IPS-18a (cell line): Measurements from ENCODE around the gene SNN.

Experiments
- H3K27ac ChIP-seq: one replicate; pipeline ENCODE4 v1.5.1; 2013; ENCODE audit warnings: low read length
- H3K27me3 ChIP-seq: one replicate; pipeline ENCODE4 v1.6.1; 2013; ENCODE audit warnings: mild to moderate bottlenecking, low read length; ENCODE audit not compliant: control insufficient read depth, insufficient read depth
- H3K36me3 ChIP-seq: one replicate; pipeline ENCODE4 v1.6.1; 2013; ENCODE audit warnings: low read depth, low read length; ENCODE audit not compliant: control insufficient read depth
- H3K4me1 ChIP-seq: one replicate; pipeline ENCODE4 v1.6.1; 2013; ENCODE audit warnings: low read depth, low read length; ENCODE audit not compliant: control insufficient read depth
- H3K4me3 ChIP-seq: one replicate; pipeline ENCODE4 v1.5.1; 2013; ENCODE audit warnings: low read length
- H3K9ac ChIP-seq: one replicate; pipeline ENCODE4 v1.6.1; 2013; ENCODE audit warnings: mild to moderate bottlenecking, low read length, moderate library complexity
- H3K9me3 ChIP-seq: one replicate; pipeline ENCODE4 v1.6.1; 2013; ENCODE audit warnings: low read depth, low read length; ENCODE audit not compliant: control insufficient read depth

Gene SNN

DNA sequence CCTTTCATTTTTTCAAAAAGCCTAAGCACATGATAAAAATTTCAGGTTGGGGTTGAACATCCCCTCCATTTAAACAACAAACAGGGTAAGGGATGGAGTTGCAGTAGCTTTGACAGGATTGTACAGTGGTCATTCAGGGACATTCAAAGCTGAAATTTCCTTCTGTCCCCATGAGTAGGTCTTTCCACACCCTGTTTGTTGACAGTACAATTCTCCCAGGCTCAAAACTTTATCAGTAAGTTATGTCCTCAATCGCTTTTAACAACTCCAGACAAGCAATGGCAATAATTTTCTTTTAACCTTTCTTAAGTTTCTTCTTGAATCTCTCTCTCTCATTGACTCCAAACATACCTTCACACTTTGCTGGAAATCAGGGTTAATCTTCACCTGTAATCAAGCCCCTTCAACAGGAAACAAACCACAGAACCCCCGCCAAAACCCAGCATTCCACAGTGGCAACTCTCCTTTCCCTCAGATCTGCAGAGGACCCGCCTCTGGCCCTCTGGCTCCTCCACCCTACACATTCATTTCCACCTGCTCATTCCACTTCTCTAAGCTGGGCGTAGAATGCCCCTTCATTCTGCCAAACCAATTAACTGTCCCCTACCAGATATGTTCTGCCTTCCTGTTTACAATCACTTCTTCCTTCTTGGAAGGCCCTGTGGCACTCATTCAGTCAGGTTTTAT, 53.7 kb downstream of the SNN start:
- H3K36me3 ChIP-seq = peaks cover 15% of the 10 kb centered on the region
- H3K4me1 ChIP-seq = no peaks in the 10 kb centered on the region
- H3K27me3 ChIP-seq = no peaks in the 10 kb centered on the region
- no peak overlapping the region for H3K9ac ChIP-seq
- H3K27ac ChIP-seq = no peak overlapping the region
- no peak overlapping the region for H3K4me3 ChIP-seq
- no peaks in the 10 kb centered on the region for H3K9me3 ChIP-seq

DNA sequence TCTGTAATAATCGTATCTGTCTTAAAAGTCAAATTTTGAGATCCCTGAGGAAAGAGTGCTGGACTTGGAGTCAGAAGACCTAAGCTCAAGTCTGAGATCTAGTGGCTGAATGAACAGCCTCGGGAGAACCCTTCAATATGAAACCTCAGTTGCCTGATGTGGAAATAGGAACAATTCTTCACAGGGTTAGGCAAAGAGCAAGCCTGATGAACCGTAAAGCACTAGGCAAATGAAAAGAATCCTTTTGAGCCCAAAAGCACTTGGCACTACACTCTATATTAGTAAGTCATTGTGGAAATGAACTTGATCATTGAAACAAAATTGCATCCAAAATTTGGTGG, 54.2 kb downstream of the SNN start:
- Histone ChIP-seq H3K4me1 (no peaks in the 10 kb centered on the region), H3K9me3 (no peaks in the 10 kb centered on the region), H3K27me3 (no peaks in the 10 kb centered on the region), H3K27ac (no peak overlapping the region), H3K9ac (no peak overlapping the region), H3K36me3 (peaks cover 15% of the 10 kb centered on the region), H3K4me3 (no peak overlapping the region)

DNA sequence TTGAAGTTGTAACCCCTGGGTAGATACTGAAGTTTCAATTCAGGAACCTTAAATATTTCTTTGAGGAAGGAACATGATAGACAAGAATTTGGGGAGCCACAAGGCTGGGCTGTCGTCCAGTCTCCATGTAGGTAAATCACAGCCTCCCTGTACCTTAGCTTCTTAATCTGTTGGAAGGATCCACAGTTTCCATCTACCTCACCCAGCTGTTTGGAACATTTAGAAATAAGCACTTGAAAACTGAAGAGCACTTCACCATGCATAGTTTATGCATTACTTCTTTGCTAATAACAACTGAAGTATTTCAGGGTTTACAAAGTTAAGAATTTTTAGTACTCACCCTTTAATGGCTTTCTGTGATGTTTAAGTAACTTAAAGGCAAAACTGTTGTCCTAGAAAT, 57.2 kb downstream of the SNN start:
- peaks cover 23% of the 10 kb centered on the region for H3K36me3 ChIP-seq
- no peaks in the 10 kb centered on the region for H3K4me1 ChIP-seq
- H3K4me3 ChIP-seq = no peak overlapping the region
- no peak overlapping the region for H3K27ac ChIP-seq
- no peak overlapping the region for H3K9ac ChIP-seq
- no peaks in the 10 kb centered on the region for H3K9me3 ChIP-seq
- H3K27me3 ChIP-seq = no peaks in the 10 kb centered on the region

DNA sequence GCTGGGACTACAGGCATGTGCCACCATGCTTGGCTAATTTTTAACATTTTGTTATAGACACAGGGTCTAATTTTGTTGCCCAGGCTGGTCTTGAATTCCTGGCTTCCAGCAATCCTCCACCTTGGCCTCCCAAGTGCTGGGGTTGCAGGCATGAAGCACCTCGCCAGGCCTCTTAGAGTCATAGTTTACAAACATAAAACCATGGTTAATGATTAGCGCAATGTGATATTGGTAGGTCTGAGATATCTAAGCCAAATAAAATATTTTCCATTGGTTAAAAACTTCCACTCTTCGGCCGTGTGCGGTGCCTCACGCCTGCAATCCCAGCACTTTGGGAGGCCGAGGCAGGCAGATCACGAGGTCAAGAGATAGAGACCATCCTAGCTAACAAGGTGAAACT, 57.8 kb downstream of the SNN start:
- Histone ChIP-seq H3K36me3 (peaks cover 23% of the 10 kb centered on the region), H3K9ac (no peak overlapping the region), H3K4me1 (no peaks in the 10 kb centered on the region), H3K27me3 (no peaks in the 10 kb centered on the region), H3K9me3 (no peaks in the 10 kb centered on the region), H3K27ac (no peak overlapping the region), H3K4me3 (no peak overlapping the region)

DNA sequence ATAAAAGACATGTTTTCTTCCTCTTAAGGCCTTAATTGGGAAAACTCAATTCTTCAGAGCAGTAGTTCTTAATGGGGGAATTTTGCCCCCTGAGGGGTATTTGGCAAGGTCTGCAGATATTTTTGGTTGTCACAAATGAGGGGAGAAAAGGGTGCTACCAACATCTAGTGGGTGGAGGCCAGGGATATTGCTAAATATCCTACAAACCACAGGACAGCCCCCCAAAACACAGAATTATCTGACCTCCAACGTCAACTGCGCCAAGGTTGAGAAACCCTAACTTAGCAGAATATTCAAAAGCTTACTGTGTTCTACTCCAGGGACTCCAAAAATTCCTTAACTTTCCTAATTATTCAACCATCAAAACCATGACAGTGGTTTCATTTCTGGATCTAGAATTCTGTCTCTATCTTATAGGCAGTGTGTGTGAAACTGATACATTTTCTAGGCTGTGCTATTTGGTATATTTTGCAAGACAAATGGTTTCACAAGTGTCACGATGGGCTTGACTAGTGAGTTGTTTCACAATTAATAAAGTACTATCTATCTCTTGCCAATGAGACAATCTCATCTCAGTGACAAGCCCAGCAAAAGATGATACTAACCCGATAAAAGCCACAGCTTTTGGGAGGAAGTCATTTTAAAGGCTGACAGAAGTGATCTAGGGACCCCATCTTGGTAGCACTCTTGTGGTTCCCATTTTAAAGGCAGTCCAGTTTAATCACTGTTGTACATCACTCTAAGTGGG, 59.7 kb downstream of the SNN start:
- Histone ChIP-seq H3K36me3 (peaks cover 33% of the 10 kb centered on the region), H3K4me1 (no peaks in the 10 kb centered on the region), H3K27me3 (no peaks in the 10 kb centered on the region), H3K4me3 (no peak overlapping the region), H3K9ac (no peak overlapping the region), H3K9me3 (no peaks in the 10 kb centered on the region), H3K27ac (no peak overlapping the region)
